ENCODE data around the gene MDP1. TPM values are rescaled to one million over a fixed set of nuclear protein-coding genes. Genes with fewer than 3 reads are reported as not detected.
"Not testable (repeated sequence)": the region's sequence is repeated elsewhere in the genome, so short reads cannot be mapped to it uniquely, and the experiment has no call there.

Gene MDP1
- total RNA-seq, 1 experiment from 2014 or later: 18.8 TPM

- no CpG with 5 or more reads among the region's 4 CpGs for WGBS (ENCODE audit: extremely low coverage, insufficient read length, low lambda C conversion rate)
- peaks cover 3% of the 10 kb centered on the region; the same call in 1 of the 2 replicates for H3K79me2 ChIP-seq (ENCODE audit: insufficient read depth, low read length)
- H3K18ac ChIP-seq (ENCODE audit: insufficient read length, low read depth, low read length): no peak overlapping the region
Observed at GRCh38 chr14:24219080-24219479, 3.2 kb upstream of the MDP1 start.

GRCh38 chr14:24216876-24217275 lies 1.0 kb upstream of the MDP1 start:
- Mint-ChIP-seq H3K4me1 (peaks cover 18 to 26% of the 10 kb centered on the region in 2 experiments), H3K36me3 (ENCODE audit: insufficient read depth in 1 of 3, low read depth in 3 of 3) (peaks cover 0 to 15% (median 9%) of the 10 kb centered on the region in 3 experiments; a peak in 5 of 7 replicates)
- H4K5ac ChIP-seq (ENCODE audit: insufficient read length, low read depth, low read length); H3K27ac Mint-ChIP-seq; DNase-seq; H4K8ac ChIP-seq (replicated peaks; ENCODE audit: insufficient read length, low read depth, low read length); H3K9ac ChIP-seq (ENCODE audit: extremely low read depth, insufficient read length, low read length); H3T11ph ChIP-seq (ENCODE audit: low read length); H3K4ac ChIP-seq (ENCODE audit: low read depth, low read length); H3K79me2 ChIP-seq (ENCODE audit: insufficient read depth, low read length); H2BK5ac ChIP-seq (ENCODE audit: insufficient read length, low read length); H3K4me1 ChIP-seq (ENCODE audit: insufficient read depth, low read length); H3K27me3 Mint-ChIP-seq (ENCODE audit: low read depth); H2BK12ac ChIP-seq (ENCODE audit: insufficient read length, low read depth, low read length); H3K79me1 ChIP-seq (ENCODE audit: insufficient read depth, low read depth, low read length, poor library complexity, severe bottlenecking); H3K23ac ChIP-seq (ENCODE audit: insufficient read length, low read depth, low read length); H3K9me3 ChIP-seq (ENCODE audit: control insufficient read depth, low read depth, low read length); H3K4me3 Mint-ChIP-seq; H4K91ac ChIP-seq (ENCODE audit: insufficient read length, low read depth, low read length); H3K27me3 ChIP-seq (ENCODE audit: insufficient read depth, low read length); H2BK15ac ChIP-seq (ENCODE audit: low read depth, low read length); H2AFZ ChIP-seq (ENCODE audit: low read length); H3K9me3 Mint-ChIP-seq; H3K14ac ChIP-seq (ENCODE audit: insufficient read depth, low read length); H3K4me2 ChIP-seq (ENCODE audit: insufficient read depth, insufficient read length, low read length); H3K27ac ChIP-seq (ENCODE audit: insufficient read length, low read depth, low read length); H2BK20ac ChIP-seq (ENCODE audit: low read depth, low read length, poor library complexity, severe bottlenecking); H4K20me1 ChIP-seq (ENCODE audit: control insufficient read depth, insufficient read depth, insufficient read length); H3K56ac ChIP-seq (ENCODE audit: insufficient read length, low read depth, low read length); H2AK5ac ChIP-seq (ENCODE audit: insufficient read length, low read length); H2BK120ac ChIP-seq (ENCODE audit: low read depth, low read length, poor library complexity, severe bottlenecking); H3K18ac ChIP-seq (ENCODE audit: insufficient read length, low read depth, low read length): not testable (repeated sequence)
- WGBS (ENCODE audit: extremely low coverage, insufficient read length, low lambda C conversion rate): no CpG with 5 or more reads among the region's 1 CpG
- peaks cover 11% of the 10 kb centered on the region for H3K23me2 ChIP-seq (ENCODE audit: insufficient read length, low read depth, low read length, poor library complexity, severe bottlenecking)

More at GRCh38 chr14:24219080-24219479, 3.2 kb upstream of the MDP1 start:
- Mint-ChIP-seq H3K9me3 (no peaks in the 10 kb centered on the region), H3K4me1 (peaks cover 11 to 13% of the 10 kb centered on the region in 2 experiments), H3K27me3 (ENCODE audit: low read depth) (no peaks in the 10 kb centered on the region), H3K27ac (no peak overlapping the region), H3K4me3 (no peak overlapping the region), H3K36me3 (ENCODE audit: insufficient read depth in 1 of 3, low read depth in 3 of 3) (peaks cover 0 to 13% (median 9%) of the 10 kb centered on the region in 3 experiments; a peak in 5 of 7 replicates)
- Histone ChIP-seq H2BK15ac (ENCODE audit: low read depth, low read length) (no peak overlapping the region), H4K8ac (replicated peaks; ENCODE audit: insufficient read length, low read depth, low read length) (no peak overlapping the region), H3K4me1 (ENCODE audit: insufficient read depth, low read length) (no peaks in the 10 kb centered on the region), H3K9ac (ENCODE audit: extremely low read depth, insufficient read length, low read length) (no peak overlapping the region), H3K23ac (ENCODE audit: insufficient read length, low read depth, low read length) (no peak overlapping the region), H4K5ac (ENCODE audit: insufficient read length, low read depth, low read length) (no peak overlapping the region), H3T11ph (ENCODE audit: low read length) (no peak overlapping the region), H3K23me2 (ENCODE audit: insufficient read length, low read depth, low read length, poor library complexity, severe bottlenecking) (peaks cover 8% of the 10 kb centered on the region), H2AK5ac (ENCODE audit: insufficient read length, low read length) (no peak overlapping the region), H3K27ac (ENCODE audit: insufficient read length, low read depth, low read length) (no peak overlapping the region), H2BK120ac (ENCODE audit: low read depth, low read length, poor library complexity, severe bottlenecking) (no peak overlapping the region), H3K4ac (ENCODE audit: low read depth, low read length) (no peak overlapping the region), H3K79me1 (ENCODE audit: insufficient read depth, low read depth, low read length, poor library complexity, severe bottlenecking) (peaks cover 11% of the 10 kb centered on the region), H2BK5ac (ENCODE audit: insufficient read length, low read length) (no peak overlapping the region), H3K9me3 (ENCODE audit: control insufficient read depth, low read depth, low read length) (no peaks in the 10 kb centered on the region), H2BK20ac (ENCODE audit: low read depth, low read length, poor library complexity, severe bottlenecking) (no peak overlapping the region), H2BK12ac (ENCODE audit: insufficient read length, low read depth, low read length) (no peak overlapping the region), H3K27me3 (ENCODE audit: insufficient read depth, low read length) (no peaks in the 10 kb centered on the region), H2AFZ (ENCODE audit: low read length) (no peak overlapping the region), H3K14ac (ENCODE audit: insufficient read depth, low read length) (no peak overlapping the region), H4K20me1 (ENCODE audit: control insufficient read depth, insufficient read depth, insufficient read length) (no peaks in the 10 kb centered on the region), H4K91ac (ENCODE audit: insufficient read length, low read depth, low read length) (no peak overlapping the region), H3K4me2 (ENCODE audit: insufficient read depth, insufficient read length, low read length) (no peak overlapping the region), H3K56ac (ENCODE audit: insufficient read length, low read depth, low read length) (no peak overlapping the region)
- no peak for DNase-seq
- no peak for TF ChIP-seq CTCF (conservative IDR thresholded peaks at IDR 0.05)
